HG02885 (cell line): ENCODE measurements around the gene TNNT2.

Experiments used
- ATAC-seq: cut with Tn5 transposase; IDR thresholded peaks from one replicate; pipeline ENCODE4 v1.9.1; 2021; ENCODE audit warnings: mild to moderate bottlenecking; ENCODE audit not compliant: unreplicated experiment, poor library complexity

The TNNT2 gene

DNA sequence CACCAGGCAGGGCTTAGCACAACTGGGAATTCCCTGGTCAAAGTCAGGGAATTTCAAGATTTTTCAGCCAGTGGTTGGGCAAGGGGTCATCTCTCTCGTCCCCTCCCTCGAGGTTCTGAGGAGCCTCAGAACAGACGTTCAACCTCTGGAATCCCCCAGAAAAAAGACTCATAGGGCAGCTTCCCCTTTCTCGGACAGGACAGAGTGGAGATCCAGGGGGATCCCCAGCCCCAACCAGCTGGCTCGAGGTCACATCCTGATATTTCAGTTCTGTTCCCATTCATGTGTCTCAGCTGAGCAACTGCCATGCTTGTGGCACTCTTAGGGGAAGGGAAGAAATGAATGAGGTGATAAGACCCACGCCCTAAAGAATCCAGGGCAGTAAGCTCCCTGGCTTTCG, 26.6 kb upstream of the TNNT2 start:
- no peak for ATAC-seq

DNA sequence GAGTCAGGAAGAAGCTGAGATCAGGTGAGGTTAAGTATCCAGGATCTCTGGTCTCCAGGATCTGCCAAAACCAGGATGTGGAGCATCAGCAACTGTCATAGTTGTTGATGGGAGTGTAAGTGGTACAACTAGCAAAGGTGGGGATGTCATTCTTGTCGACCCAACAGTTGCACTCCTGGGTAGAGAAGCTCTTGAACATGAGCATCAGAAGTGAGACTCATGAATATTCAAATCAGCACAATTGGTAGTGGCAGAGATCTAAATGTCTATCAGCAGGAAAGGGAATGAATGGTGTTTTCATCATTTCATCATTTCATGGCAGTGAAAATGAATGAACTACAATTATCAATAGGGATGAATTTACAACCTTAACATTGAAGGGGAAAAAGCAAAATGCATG, 25.9 kb upstream of the TNNT2 start:
- no peak for ATAC-seq

DNA sequence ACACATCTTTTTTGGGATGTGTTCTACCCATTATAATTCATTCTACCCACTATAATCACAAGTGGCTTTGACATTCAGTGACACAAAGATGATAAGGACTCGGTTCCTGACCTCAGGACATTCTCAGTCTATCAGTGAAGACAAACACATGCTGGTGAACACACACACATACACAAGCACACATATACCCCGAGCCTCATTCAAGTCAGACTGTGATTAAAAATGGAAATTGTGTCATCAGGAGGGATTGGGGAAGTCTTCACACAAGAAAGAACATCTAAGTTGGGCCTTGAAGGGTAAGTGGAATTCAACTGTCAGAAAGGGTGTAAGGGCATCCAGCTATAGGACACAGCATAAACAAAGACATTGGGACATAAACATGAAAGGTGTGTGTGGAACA, 24.2 kb upstream of the TNNT2 start:
- ATAC-seq: no peak

DNA sequence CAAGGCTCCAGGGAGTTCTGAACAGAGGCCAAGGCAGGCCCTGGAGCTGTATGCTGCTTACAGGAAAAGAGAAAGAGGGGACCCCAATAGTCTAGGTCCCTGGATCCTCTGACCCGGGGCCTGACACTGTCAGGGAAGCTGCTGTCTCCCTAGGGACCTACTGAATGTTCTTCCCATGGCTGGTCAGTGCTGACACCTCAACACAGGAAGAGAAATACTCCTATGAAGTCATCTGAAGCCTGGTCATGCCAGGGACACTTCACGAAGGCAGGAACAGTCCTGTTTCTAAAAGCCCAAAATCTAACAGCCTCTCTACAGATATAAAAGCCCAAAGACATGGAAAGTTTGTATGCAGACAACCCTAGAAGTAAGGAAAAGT, 23.4 kb upstream of the TNNT2 start:
- ATAC-seq: no peak

DNA sequence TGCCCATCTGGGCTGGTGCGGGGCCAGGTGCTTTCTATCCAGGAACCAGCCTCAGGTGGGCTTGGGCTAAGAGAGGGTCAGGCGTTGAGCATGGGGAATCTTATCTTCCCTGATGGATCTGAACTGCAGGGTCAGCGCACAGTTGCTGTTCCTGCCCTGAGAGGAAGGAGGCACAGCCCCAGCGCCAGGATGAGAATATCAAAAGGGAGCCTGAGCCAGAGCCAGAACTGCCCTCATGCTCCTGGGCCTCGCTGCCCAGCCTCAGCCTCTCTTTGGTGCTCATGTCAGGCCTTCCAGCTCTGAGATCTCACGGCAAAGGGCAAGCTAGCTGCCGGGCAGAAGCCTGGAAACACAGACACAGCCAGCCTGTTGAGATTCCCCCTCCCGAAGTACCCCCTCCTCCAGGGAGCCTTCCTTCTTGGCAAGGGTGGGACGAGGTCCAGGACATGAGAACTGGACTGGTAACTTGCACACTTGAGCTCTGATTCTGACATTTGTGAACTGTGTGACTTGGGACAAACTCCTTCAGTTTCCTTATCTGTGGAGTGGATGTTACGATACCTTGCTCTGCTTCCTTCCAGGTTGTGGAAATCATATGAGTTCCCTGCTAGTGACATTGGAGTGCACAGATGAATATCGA, 22.9 kb upstream of the TNNT2 start:
- no peak for ATAC-seq

DNA sequence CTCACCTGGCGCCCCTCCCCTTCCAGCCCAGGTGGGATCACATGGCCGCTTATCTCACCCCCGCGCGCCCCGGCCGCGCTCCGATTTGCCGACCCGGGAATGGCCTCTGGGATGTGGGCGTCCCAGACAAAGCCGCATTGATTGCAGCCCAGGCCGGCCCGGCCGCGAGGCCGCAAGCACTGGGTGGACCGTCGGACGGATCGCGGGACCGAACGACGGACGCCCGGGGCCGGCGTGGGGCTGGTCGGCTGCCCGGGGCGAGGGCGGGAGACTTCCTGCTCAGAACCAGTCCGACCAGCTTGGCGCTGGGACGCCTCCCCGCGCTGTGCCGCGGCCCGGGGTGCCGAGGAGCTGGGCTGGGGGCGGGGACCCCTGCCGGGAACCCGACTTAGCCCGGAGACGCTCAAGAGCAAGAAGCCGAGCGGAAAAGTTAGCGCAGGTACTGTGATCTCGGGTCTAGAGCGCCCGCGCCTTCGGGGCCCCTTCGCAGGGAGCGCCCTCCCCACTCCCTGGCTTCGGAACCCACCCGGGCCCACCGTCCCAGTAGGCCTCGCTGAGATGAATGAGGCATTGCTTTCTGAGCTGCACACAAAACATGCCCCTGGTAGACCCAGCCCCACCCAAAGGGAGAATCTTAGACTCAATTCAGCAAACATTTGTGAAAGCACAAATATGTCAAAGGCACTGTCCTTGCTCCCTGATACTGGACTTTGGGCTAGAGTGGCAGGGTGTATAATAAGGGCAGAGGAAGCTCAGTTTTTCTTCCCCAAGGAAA, 22.1 kb upstream of the TNNT2 start:
- ATAC-seq: no peak

DNA sequence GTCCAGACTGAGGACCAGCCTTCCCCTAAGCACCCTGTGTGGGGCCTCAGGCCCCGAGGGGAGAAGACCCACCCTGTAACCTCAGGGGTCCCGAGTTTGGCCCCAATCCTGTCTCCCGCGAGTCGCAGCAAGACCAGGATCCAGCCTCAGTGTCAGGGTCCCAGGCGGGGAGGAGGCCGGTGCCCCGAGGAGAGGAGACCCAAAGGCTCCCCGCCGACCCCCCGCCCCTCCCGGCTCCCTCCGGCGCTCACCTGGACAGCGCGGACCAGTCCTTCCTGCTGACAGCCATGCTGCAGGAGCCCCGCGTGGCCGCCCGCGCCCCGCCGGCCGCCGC, 21.5 kb upstream of the TNNT2 start, which contains the start of gene LAD1:
Gene LAD1, minus strand, starts transcription at position 307 of the 334 bp plus-strand sequence. Its CDS starts 18 bp downstream, at position 289.
- no peak for ATAC-seq

DNA sequence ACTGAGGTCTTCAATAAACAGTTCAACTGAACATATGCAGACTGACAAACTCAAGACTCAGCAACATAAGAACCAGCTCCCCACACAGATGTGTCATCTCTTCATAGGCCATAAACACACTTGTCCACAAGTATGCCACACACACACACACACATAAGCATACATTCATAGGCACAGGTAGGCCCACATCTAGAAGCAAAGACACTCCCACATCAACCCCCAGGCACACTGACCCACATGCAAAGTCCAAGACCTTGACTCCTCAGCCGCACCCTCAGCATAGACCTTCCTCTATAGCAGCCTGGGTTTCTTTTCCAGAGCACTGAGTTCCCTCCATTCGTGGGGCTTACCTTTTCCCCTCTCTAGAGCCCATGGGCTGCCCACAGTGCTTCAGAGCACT, 20.2 kb upstream of the TNNT2 start:
- no peak for ATAC-seq

DNA sequence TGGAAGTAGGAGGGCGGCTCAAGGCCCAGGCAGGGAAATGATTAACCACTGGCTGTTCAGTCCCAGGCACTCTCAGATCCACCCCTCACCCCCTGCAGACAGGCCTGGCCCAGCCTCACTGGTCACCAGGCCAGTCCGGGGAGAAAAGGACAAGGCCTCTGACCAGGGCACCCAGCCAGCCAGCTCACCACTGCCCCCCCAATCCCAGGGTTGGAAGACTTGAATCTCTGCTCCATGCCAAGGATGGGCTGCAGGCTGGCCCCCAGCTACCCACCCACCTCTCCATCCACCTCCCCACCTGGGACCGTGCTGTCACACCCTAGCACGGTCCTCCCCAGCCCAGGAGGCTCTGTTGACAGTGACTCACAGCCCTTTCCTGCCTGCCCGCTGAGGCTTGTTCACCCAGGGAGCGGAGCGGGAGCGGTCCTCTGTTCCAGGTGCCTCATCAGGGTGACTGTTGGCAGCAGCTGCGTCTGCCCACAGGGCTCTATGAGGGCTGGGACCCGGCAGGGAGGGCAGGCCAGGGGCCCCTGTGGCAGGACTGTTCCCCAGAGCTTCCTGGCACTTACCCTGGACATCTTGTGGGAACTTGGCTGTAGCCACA, 19.5 kb upstream of the TNNT2 start:
- ATAC-seq: no peak

DNA sequence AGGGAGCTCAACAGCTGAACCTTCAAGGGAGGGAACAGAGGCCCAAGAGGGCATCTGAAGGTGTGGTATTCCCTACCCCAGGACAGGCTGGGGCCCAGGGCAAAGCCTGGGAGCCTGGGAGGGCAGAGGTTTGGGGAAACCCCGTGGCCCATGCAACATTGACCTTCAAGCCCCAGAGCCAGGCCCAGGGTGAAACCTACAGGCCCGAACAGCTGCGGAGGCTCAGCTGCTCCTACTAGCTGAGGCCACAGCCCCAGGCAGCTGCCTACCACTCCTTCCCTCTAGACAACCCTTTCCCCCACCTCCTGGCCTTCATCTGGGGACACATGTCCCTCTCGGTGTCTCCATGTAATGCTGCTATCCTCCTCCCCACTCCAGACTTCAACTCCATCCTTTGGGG, 18.5 kb upstream of the TNNT2 start:
- ATAC-seq: no peak

DNA sequence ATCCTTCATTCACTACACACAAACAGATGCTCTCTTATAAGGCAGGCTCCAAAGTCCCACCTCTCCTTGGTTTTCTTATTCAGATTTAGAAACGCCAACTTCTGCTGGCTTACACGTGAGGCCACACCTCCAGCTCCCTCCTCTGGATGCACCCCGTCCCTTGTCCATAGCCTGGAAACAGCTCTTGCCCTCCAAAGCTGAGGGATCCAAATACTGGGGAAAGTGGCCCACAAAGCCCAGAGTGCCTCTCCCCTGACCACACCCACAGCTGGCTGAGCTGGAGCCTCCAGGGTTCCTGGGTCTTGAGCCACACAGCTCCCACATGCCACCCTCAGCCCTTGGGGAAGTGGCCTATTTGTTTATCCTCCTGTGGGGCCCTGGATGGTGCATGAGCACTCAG, 17.1 kb upstream of the TNNT2 start:
- no peak for ATAC-seq

DNA sequence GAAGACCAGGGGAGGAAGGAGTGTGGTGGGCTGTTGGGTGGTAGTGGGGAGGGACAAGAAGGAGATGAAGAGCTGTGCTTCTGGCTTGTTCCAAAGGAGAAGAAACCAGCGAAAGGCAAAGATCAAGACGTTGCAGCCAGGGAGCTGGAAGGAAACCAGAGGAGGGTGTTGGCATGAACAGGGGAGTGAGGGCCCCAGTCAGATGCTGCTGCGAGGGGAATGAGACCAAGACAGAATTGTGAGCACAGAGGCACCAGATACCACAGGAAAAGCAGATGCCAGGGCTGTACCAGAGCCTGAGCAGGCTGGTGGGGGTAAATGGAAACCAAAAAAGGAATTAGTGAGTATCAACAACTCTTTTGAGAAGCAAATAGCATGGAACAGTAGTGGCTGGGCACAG, 15.6 kb upstream of the TNNT2 start:
- ATAC-seq: no peak

DNA sequence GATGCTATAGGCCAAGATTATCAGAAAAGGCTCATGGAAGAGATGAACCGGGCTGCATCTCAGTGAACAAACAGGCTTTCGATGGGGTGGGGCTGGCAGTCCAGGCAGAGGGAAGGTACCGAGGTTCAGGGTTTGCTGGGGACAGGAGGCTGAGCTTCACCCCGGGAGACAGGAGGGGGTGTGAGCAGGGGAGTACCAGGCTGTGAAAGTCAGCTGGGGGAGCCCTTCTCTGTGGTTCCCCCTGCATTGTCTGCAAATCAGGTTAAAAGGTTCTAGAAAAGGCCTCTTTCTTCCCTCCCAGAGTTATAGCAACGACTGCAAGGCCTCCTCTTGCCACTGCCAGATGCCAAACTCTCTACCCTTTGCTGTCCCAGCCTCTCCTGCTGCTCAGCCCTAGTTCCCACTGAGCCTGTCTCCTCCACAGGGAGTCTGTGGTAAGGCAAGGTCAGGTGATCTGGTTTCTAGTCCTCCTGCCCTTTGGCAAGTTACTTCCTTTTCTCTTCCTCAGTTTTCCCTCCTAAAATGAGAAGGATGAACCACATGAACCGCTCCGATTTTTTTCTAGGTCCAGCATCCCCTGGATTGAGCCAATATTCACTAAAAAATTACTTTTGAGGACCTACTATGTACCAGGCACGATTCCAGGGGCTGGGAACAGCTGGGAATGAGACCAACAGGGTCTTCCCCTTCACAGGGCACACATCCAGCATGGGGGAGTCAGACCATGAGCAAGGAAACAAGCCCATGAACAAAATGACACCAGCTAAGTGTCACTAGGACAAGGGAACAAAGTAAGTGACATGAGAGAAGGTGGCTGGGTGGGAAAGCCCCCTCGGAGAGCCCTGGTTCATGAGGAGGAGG, 14.4 kb upstream of the TNNT2 start:
- no peak for ATAC-seq

DNA sequence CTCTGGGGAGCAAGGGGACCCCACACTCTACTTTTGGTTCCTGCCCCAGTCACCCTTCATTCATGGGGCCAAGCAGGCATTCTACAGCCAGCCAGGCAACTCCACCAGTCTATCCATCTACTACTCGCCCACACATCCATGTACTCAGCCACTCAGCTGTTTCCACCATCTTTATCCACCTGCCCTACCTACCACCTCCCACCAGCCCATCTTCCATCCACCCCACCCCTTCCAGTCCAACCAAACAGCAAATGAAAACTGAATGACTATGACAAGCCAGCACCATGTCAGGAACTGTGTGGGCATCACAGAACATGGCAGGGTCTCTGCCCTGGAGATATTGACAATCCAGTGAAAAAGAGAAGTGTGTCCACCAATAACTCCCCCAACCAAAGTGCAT, 13.7 kb upstream of the TNNT2 start:
- ATAC-seq: no peak

DNA sequence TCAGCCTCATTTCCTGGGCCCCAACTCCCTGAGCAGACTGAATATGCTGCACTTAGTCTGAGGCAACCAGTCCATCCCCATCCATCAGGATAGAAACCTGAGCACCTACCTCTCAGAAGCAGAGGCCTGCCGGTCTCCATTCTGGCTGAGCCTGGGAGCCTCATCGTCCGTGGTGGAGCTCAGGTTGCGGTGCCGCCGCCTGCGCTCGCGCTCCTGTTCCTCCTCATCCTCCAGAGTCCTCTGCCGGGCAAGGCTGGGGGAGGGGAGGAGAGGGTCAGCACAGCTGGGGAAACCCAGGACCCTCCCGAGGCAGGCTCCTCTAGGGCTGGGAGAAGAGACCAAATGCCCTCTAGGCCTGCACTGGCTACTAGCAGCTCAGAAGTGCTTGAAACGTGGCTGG, 11.6 kb upstream of the TNNT2 start:
- ATAC-seq: no peak

DNA sequence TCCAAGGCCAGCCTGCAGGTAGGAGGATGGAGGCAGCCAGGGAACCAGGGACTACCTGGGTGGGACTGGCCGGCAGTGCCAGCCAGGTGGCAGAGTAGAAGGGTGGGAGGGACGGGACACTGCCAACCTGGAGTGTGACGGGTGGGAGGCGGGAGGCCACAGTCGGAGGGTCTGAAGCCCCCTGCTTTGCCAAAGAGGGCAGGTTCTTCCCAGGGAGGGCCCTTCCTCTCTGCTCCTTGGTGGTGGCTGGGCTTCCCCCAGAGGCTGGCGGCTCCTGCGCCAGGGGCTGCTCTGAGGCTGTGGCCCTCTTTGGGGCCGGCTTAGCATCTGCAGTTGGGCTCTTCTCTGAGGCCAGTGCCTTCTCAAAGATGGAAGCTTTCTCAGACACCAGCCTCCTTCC, 8.7 kb upstream of the TNNT2 start:
- ATAC-seq: no peak

DNA sequence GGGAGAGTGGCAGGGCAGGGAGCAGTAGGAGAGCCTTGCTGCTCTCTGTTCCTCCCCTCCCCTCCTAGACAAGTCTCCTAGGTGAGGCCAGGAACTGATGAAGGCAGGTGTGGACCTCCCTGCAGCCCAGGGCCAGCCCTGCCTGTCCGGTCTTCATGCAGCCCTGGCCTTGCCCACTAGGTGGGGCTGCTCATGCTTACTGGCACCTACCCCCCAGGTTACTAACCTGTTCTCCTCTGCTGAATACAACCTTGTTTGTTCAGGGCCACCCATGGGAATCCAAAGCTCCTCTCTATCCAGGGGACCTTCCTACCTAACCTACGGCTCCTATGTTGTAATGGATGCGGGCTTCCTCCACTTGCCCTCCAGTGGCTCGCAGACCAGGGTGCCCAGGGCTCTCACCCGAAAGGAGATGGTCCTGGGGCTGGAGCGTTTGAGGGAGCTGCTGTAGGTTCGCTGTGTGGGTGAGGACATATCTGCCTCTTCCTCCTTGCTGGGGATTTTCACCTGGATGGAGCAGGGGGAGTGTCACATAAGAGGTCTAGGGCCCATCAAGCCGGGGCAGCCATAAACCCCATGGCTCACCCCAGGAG, 7.9 kb upstream of the TNNT2 start:
- ATAC-seq: peak; percentile 68

DNA sequence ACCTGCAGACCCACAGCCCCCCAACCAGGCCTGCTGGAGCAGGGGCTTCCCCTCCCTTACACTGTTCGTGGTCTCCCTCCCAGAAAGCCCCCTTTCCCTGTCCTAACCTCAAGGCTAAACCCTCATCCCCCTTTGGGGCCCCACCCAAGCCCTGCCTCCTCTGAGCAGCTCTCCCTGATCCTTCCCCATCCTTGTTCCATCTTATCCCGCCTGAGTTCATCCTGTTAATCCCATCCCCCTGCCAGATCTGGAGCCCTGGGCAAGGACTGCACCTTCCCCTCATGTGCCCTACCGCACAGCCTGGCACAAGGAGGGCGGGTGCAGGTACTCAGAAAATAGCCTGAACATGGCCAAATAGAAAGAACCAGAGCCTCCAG, 6.9 kb upstream of the TNNT2 start:
- no peak for ATAC-seq

DNA sequence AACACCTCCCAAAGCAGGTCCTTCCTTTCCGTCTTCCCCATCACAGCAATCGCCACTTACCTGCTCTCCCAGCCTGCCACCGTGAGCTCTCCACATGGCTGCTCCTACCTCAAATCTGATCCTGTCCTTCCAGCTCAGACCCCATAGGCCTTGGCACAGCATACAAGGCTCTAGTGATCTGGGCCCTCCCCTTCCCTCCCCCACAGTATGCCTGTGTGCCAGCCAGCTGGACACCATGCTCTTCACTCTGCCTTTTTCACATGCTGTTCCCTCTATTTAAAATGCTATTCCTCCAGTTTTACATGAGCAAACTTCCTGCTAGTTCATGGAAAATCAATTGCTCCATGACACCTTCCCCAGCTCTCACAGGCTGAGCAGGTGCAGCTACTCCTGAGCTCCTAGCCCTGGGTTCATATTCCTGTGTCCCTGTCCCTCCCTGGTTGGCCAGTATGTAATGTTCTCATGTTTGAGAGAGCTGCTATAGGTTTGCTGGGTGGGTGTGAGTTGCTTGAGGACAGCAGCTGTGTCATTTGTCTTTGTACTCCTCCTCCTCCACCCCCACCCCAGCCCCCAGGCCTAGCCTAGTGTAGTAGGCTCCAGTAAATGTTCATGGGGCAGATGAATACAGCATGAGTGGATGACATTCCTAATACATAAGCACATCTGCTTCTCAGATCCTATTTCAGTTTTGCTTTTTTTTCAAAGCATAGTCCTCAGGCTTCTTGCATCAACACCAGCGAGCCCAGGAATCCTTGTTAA, 6.3 kb upstream of the TNNT2 start:
- ATAC-seq: no peak

DNA sequence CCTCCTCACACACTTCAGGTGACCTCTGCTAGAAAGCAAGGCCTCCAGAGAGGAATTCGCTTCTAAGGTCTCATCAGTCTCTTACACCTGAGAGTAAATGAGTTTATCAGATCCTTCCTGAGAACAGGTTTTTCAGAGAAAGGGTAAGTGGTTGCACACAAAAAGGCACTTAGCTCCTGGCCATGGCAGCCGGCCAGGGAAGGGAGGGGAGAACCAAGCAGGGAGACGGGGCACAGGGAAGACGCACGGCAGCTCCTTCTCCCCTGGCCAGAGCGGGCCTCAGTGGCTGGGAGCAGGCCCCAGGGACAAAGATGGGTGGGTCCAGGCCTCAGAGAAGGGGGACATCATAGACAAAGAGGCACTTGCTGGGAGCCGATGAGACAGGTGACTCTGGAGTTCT, 3.6 kb upstream of the TNNT2 start:
- no peak for ATAC-seq
